SK-N-SH (cell line): ENCODE data around the gene SCAMP5. TPM values are rescaled to one million over a fixed set of nuclear protein-coding genes. Genes with fewer than 3 reads are reported as not detected.
A peak's percentile ranks its signal among the peaks of the same experiment; 100 is the strongest.

ENCODE experiments used
- FOXJ3 ChIP-seq: sonication (generic); formaldehyde crosslinking; IDR thresholded peaks from 2 replicates; pipeline ENCODE4 v1.5.1; 2020; ENCODE audit warnings: mild to moderate bottlenecking, missing genetic modification reagents
- FOXM1 ChIP-seq: IDR thresholded peaks from 2 replicates; pipeline ENCODE4 v1.4.0; 2012; ENCODE audit warnings: low read depth, mild to moderate bottlenecking
- GABPA ChIP-seq: IDR thresholded peaks from 2 replicates; pipeline ENCODE4 v1.4.0; 2012; ENCODE audit warnings: low read depth, mild to moderate bottlenecking
- MEF2A ChIP-seq: IDR thresholded peaks from 2 replicates; pipeline ENCODE4 v1.4.0; 2012; ENCODE audit warnings: low read depth, borderline replicate concordance
- MXI1 ChIP-seq: IDR thresholded peaks from 2 replicates; pipeline ENCODE4 v1.6.1; 2012; ENCODE audit warnings: mild to moderate bottlenecking, low read depth, low read length, improper control_type of control experiment
- POLR2AphosphoS5 ChIP-seq: IDR thresholded peaks from 2 replicates; pipeline ENCODE4 v1.6.1; 2012; ENCODE audit warnings: low read depth, low read length
- RAD21 ChIP-seq: IDR thresholded peaks from 2 replicates; pipeline ENCODE4 v1.6.1; 2012; ENCODE audit warnings: mild to moderate bottlenecking, low read length
- YY1 ChIP-seq: IDR thresholded peaks from 2 replicates; pipeline ENCODE4 v1.4.0; 2012; ENCODE audit warnings: low read depth, mild to moderate bottlenecking
- polyA plus RNA-seq, 3 experiments: library from polyadenylated mRNA; depleted of rRNA; stranded (reverse); fragments of >200 nt; gene quantifications; 2 replicates each; pipeline ENCODE4 v1.2.3, GENCODE V29; 2012
- TF ChIP-seq, protein P1 (sequence below): IDR thresholded peaks from 2 replicates; pipeline ENCODE4 v1.4.0; 2012; ENCODE audit warnings: low read depth, borderline replicate concordance
- TF ChIP-seq, protein P2 (sequence below): IDR thresholded peaks from 2 replicates; pipeline ENCODE4 v1.4.0; 2012; ENCODE audit warnings: low read depth
- TF ChIP-seq, protein P3 (sequence below): IDR thresholded peaks from 2 replicates; pipeline ENCODE4 v1.6.1; 2012; ENCODE audit warnings: mild to moderate bottlenecking, low read depth, low read length, moderate library complexity
- TF ChIP-seq, protein P4 (sequence below): IDR thresholded peaks from 2 replicates; pipeline ENCODE4; 2012
- TF ChIP-seq, protein P5 (sequence below): fragments of 150-350 bp; IDR thresholded peaks from 2 replicates; pipeline ENCODE4 v1.6.1; 2016; ENCODE audit warnings: mild to moderate bottlenecking, low read depth, low read length

The SCAMP5 gene
- polyA plus RNA-seq, 1 of the 3 experiments (the other 2 are of a cell fraction): 27.9 TPM

DNA sequence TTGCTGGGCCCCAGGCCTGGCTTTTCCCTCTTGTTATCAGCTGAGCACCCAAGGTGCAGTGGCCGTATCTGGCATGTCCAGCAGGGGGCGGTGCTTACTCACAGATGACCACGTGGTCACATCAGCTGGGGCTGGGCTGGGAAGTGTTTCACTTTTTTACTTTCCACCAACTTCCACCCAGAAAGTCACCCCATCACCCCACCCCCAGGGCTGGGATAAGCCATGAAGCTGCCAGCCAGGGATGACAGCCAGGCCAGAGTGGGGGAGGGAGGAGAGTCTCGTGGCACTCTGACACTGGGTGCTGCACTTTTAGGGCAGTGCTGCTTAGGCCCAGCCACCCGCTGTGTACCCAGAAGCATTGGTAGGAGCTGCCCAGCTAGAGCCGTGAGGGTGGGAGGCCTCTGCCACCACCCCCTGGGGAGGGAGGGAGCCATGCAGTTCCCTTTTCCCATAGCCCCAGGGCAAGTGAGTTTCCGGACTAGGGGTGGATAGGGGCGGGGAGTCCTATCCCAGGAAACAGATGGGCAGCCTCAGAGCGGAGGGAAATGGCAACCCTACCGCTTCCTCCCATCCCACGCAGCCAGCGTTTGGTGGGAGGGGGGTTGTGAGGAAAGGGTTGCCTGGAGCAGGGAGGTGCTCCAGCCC lies 34.1 kb downstream of the SCAMP5 start (continued):
- TF ChIP-seq MEF2A (no peak), GABPA (no peak), MXI1 (peak; percentile 43; the same call in 1 of the 2 replicates), FOXJ3 (CRISPR knock-in tag) (no peak), RAD21 (peak; percentile 96), YY1 (no peak), FOXM1 (no peak), POLR2AphosphoS5 (no peak)
- TF ChIP-seq, protein P1, sequence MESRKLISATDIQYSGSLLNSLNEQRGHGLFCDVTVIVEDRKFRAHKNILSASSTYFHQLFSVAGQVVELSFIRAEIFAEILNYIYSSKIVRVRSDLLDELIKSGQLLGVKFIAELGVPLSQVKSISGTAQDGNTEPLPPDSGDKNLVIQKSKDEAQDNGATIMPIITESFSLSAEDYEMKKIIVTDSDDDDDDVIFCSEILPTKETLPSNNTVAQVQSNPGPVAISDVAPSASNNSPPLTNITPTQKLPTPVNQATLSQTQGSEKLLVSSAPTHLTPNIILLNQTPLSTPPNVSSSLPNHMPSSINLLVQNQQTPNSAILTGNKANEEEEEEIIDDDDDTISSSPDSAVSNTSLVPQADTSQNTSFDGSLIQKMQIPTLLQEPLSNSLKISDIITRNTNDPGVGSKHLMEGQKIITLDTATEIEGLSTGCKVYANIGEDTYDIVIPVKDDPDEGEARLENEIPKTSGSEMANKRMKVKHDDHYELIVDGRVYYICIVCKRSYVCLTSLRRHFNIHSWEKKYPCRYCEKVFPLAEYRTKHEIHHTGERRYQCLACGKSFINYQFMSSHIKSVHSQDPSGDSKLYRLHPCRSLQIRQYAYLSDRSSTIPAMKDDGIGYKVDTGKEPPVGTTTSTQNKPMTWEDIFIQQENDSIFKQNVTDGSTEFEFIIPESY: no peak
- TF ChIP-seq, protein P2, sequence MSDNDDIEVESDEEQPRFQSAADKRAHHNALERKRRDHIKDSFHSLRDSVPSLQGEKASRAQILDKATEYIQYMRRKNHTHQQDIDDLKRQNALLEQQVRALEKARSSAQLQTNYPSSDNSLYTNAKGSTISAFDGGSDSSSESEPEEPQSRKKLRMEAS: peak; percentile 65
- TF ChIP-seq, protein P3, sequence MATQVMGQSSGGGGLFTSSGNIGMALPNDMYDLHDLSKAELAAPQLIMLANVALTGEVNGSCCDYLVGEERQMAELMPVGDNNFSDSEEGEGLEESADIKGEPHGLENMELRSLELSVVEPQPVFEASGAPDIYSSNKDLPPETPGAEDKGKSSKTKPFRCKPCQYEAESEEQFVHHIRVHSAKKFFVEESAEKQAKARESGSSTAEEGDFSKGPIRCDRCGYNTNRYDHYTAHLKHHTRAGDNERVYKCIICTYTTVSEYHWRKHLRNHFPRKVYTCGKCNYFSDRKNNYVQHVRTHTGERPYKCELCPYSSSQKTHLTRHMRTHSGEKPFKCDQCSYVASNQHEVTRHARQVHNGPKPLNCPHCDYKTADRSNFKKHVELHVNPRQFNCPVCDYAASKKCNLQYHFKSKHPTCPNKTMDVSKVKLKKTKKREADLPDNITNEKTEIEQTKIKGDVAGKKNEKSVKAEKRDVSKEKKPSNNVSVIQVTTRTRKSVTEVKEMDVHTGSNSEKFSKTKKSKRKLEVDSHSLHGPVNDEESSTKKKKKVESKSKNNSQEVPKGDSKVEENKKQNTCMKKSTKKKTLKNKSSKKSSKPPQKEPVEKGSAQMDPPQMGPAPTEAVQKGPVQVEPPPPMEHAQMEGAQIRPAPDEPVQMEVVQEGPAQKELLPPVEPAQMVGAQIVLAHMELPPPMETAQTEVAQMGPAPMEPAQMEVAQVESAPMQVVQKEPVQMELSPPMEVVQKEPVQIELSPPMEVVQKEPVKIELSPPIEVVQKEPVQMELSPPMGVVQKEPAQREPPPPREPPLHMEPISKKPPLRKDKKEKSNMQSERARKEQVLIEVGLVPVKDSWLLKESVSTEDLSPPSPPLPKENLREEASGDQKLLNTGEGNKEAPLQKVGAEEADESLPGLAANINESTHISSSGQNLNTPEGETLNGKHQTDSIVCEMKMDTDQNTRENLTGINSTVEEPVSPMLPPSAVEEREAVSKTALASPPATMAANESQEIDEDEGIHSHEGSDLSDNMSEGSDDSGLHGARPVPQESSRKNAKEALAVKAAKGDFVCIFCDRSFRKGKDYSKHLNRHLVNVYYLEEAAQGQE: no peak
- TF ChIP-seq, protein P4, sequence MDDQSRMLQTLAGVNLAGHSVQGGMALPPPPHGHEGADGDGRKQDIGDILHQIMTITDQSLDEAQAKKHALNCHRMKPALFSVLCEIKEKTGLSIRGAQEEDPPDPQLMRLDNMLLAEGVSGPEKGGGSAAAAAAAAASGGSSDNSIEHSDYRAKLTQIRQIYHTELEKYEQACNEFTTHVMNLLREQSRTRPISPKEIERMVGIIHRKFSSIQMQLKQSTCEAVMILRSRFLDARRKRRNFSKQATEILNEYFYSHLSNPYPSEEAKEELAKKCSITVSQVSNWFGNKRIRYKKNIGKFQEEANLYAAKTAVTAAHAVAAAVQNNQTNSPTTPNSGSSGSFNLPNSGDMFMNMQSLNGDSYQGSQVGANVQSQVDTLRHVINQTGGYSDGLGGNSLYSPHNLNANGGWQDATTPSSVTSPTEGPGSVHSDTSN: no peak
- TF ChIP-seq, protein P5, sequence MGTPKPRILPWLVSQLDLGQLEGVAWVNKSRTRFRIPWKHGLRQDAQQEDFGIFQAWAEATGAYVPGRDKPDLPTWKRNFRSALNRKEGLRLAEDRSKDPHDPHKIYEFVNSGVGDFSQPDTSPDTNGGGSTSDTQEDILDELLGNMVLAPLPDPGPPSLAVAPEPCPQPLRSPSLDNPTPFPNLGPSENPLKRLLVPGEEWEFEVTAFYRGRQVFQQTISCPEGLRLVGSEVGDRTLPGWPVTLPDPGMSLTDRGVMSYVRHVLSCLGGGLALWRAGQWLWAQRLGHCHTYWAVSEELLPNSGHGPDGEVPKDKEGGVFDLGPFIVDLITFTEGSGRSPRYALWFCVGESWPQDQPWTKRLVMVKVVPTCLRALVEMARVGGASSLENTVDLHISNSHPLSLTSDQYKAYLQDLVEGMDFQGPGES: no peak
- TF ChIP-seq, all 33 proteins: peak for 8
